Endothelial cell of umbilical vein (primary cell): Measurements from ENCODE around the gene NTRK2. TPM values are rescaled to one million over a fixed set of nuclear protein-coding genes. Genes with fewer than 3 reads are reported as not detected.

Experiments
- BruUV-seq: library from RNA; stranded (reverse); fragments of 400-500 nt; replicated peaks from 2 replicates; lab custom pipeline; 2021; lab: Mats Ljungman, UMichigan
- CTCF ChIA-PET: fragments of 300-600, 350-600 bp; sonication (Branson Sonifier 250); formaldehyde crosslinking; loops from one replicate; lab custom pipeline; 2021; ENCODE audit warnings: antibody characterized with exemption, inconsistent platforms; lab: Charles Lee
- POLR2A ChIA-PET: fragments of 300-600, 350-600 bp; sonication (Branson Sonifier 250); formaldehyde crosslinking; loops from one replicate; lab custom pipeline; 2021; ENCODE audit warnings: antibody characterized with exemption, inconsistent platforms; lab: Charles Lee
- DNase-seq: peaks from one replicate; pipeline ENCODE4 v3.0.0-alpha.2; 2011; ENCODE audit warnings: low read depth, low spot score
- FAIRE-seq: peaks from 2 replicates; lab custom pipeline; 2011; peaks lifted over from hg19 to GRCh38; lab: Jason Lieb, UNC
- H2AFZ ChIP-seq: 2 replicates; pipeline ENCODE4 v1.6.0; 2012; ENCODE audit warnings: low read depth, low read length, control low read depth, inconsistent platforms
- H3K27ac ChIP-seq: 2 replicates; pipeline ENCODE4 v1.5.1; 2011; ENCODE audit warnings: low read depth, mild to moderate bottlenecking, control low read depth, low read length, moderate library complexity; ENCODE audit not compliant: insufficient read depth
- H3K27me3 ChIP-seq, 2 experiments: 2 replicates each; pipeline versions ENCODE4 v1.6.0 to v1.6.1; 2011; ENCODE audit warnings: low read length in 2 of 2, mixed read lengths in 1 of 2; ENCODE audit not compliant: control insufficient read depth in 2 of 2, insufficient read depth in 2 of 2
- H3K36me3 ChIP-seq, 2 experiments: 2 replicates in 1 of 2; 3 replicates in 1 of 2; pipeline ENCODE4 v1.5.1; 2011; ENCODE audit warnings: low read length in 2 of 2, mild to moderate bottlenecking in 1 of 2, moderate library complexity in 1 of 2; ENCODE audit not compliant: control insufficient read depth in 2 of 2, insufficient read depth in 2 of 2; ENCODE audit errors: extremely low read depth in 1 of 2
- H3K4me1 ChIP-seq: 3 replicates; pipeline ENCODE4 v1.5.1; 2011; ENCODE audit warnings: mild to moderate bottlenecking, low read length; ENCODE audit not compliant: control insufficient read depth, insufficient read depth; ENCODE audit errors: extremely low read depth
- H3K4me2 ChIP-seq: 2 replicates; pipeline ENCODE4 v1.6.1; 2011; ENCODE audit warnings: low read length, control low read depth, mixed read lengths; ENCODE audit not compliant: insufficient read depth
- H3K4me3 ChIP-seq, 3 experiments: fragments of 200-600 bp in 1 of 3; sonication (generic), shearing (Covaris generic) in 1 of 3; replicated peaks in 1 of 3; 2 replicates each; pipeline ENCODE4 v1.5.1; 2011 to 2016; ENCODE audit warnings: control low read depth in 3 of 3, low read length in 3 of 3, mild to moderate bottlenecking in 2 of 3, inconsistent platforms in 1 of 3, low read depth in 1 of 3, moderate library complexity in 1 of 3; ENCODE audit not compliant: insufficient read depth in 1 of 3
- H3K79me2 ChIP-seq: 2 replicates; pipeline ENCODE4 v1.6.0; 2012; ENCODE audit warnings: low read length, inconsistent platforms; ENCODE audit not compliant: control insufficient read depth, insufficient read depth
- H3K9ac ChIP-seq: replicated peaks from 2 replicates; pipeline ENCODE3; 2011; ENCODE audit warnings: low read length, control low read depth; ENCODE audit not compliant: insufficient read depth; ENCODE audit errors: extremely low read depth
- H3K9me1 ChIP-seq: replicated peaks from 3 replicates; pipeline ENCODE4 v1.6.0; 2011; ENCODE audit warnings: mild to moderate bottlenecking, low read length; ENCODE audit not compliant: control insufficient read depth, insufficient read depth; ENCODE audit errors: extremely low read depth
- H3K9me3 ChIP-seq: replicated peaks from 2 replicates; pipeline ENCODE4 v1.5.1; 2012; ENCODE audit warnings: low read length, inconsistent platforms; ENCODE audit not compliant: control insufficient read depth, insufficient read depth
- H4K20me1 ChIP-seq: replicated peaks from 2 replicates; pipeline ENCODE3; 2011; ENCODE audit warnings: mild to moderate bottlenecking, low read length; ENCODE audit not compliant: control insufficient read depth, insufficient read depth; ENCODE audit errors: extremely low read depth
- EZH2 ChIP-seq: IDR thresholded peaks from 2 replicates; pipeline ENCODE4 v1.6.1; 2012; ENCODE audit warnings: borderline replicate concordance, low read depth, mild to moderate bottlenecking, moderate library complexity, low read length, inconsistent platforms; ENCODE audit not compliant: severe bottlenecking
- FOS ChIP-seq: IDR thresholded peaks from 2 replicates; pipeline ENCODE4 v1.6.1; 2011; ENCODE audit warnings: mild to moderate bottlenecking, low read length, moderate library complexity, borderline replicate concordance; ENCODE audit not compliant: insufficient read depth
- GATA2 ChIP-seq: IDR thresholded peaks from 2 replicates; pipeline ENCODE4 v1.7.0; 2011; ENCODE audit warnings: low read depth, mild to moderate bottlenecking, moderate library complexity, mixed read lengths, low read length; ENCODE audit not compliant: insufficient read length, insufficient read depth
- JUN ChIP-seq: IDR thresholded peaks from 2 replicates; pipeline ENCODE4 v1.6.1; 2011; ENCODE audit warnings: borderline replicate concordance, low read depth; ENCODE audit not compliant: insufficient read length, insufficient read depth
- MAX ChIP-seq: IDR thresholded peaks from 2 replicates; pipeline ENCODE4 v1.6.1; 2011; ENCODE audit not compliant: insufficient read depth, insufficient read length
- MYC ChIP-seq: IDR thresholded peaks from one replicate; pipeline ENCODE4 v1.6.1; 2011; ENCODE audit warnings: mild to moderate bottlenecking, low read depth, low read length
- POLR2A ChIP-seq: IDR thresholded peaks from 2 replicates; pipeline ENCODE4 v1.6.1; 2012; ENCODE audit warnings: low read depth, mild to moderate bottlenecking, control low read depth, low read length
- POLR2AphosphoS5 ChIP-seq: IDR thresholded peaks from 2 replicates; pipeline ENCODE4 v1.6.1; 2012; ENCODE audit warnings: low read depth, mild to moderate bottlenecking, control low read depth, low read length, moderate library complexity; ENCODE audit not compliant: insufficient read depth
- dilution Hi-C: fragments of 300-500 bp; cut with MboI; formaldehyde crosslinking; loops from one replicate; pipeline ENCODE4 v1.15.0; 2019; ENCODE audit warnings: low sequenced_read_pairs; ENCODE audit not compliant: extremely low pct_ligation_motif_present
- intact Hi-C: fragments of 100-400 bp; cut with micrococcal nuclease; formaldehyde crosslinking; loops from one replicate; pipeline ENCODE4 v1.10.0; 2022
- polyA plus RNA-seq, 4 experiments: library from polyadenylated mRNA; depleted of rRNA in 3 of 4; stranded (reverse) in 3 of 4; unstranded in 1 of 4; fragments of >200 nt; gene quantifications; 2 replicates each; pipeline versions ENCODE4 v1.2.1 to v1.2.3, GENCODE V29; 2011 to 2012; ENCODE audit warnings: missing spikeins in 1 of 4
- total RNA-seq: library from RNA; stranded (reverse); gene quantifications from 2 replicates; pipeline ENCODE4 v1.2.3, GENCODE V29; 2021
- TF ChIP-seq, protein P1 (sequence below), 2 donors: IDR thresholded peaks; 1 replicate in 1 of 2; 2 replicates in 1 of 2; pipeline ENCODE4 v1.5.1; 2011; ENCODE audit warnings: low read length in 2 of 2, mild to moderate bottlenecking in 2 of 2, moderate library complexity in 2 of 2, control low read depth in 1 of 2, inconsistent platforms in 1 of 2, low read depth in 1 of 2; ENCODE audit not compliant: insufficient read depth in 1 of 2; ENCODE audit errors: extremely low read depth in 1 of 2

The NTRK2 gene
- total and polyA plus RNA-seq, 2 donors (not counting 3 experiments of a cell fraction or from before 2014, with no cell fraction given), result 0.01 to 0.13 TPM

- intact Hi-C loops (no loop called here), dilution Hi-C loops (no loop called here)
- no TSS peak for BruUV-seq
- no peaks in the 10 kb centered on the region for H4K20me1 ChIP-seq
- TF ChIP-seq EZH2 (no peak), GATA2 (no peak), POLR2AphosphoS5 (no peak), JUN (no peak), MAX (no peak), POLR2A (no peak), FOS (no peak), MYC (no peak)
- TF ChIP-seq, protein P1, sequence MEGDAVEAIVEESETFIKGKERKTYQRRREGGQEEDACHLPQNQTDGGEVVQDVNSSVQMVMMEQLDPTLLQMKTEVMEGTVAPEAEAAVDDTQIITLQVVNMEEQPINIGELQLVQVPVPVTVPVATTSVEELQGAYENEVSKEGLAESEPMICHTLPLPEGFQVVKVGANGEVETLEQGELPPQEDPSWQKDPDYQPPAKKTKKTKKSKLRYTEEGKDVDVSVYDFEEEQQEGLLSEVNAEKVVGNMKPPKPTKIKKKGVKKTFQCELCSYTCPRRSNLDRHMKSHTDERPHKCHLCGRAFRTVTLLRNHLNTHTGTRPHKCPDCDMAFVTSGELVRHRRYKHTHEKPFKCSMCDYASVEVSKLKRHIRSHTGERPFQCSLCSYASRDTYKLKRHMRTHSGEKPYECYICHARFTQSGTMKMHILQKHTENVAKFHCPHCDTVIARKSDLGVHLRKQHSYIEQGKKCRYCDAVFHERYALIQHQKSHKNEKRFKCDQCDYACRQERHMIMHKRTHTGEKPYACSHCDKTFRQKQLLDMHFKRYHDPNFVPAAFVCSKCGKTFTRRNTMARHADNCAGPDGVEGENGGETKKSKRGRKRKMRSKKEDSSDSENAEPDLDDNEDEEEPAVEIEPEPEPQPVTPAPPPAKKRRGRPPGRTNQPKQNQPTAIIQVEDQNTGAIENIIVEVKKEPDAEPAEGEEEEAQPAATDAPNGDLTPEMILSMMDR (IDR thresholded peaks at IDR 0.05; ENCODE audit: extremely low read depth in 1 of 2, insufficient read depth in 1 of 2, low read depth in 1 of 2, low read length in 2 of 2), result no peak
- no peak overlapping the region for H3K27ac ChIP-seq
- H3K4me2 ChIP-seq, result no peak overlapping the region
- H3K9me3 ChIP-seq, result no peaks in the 10 kb centered on the region
- H3K27me3 ChIP-seq, result no peaks in the 10 kb centered on the region
- H3K9me1 ChIP-seq, result no peaks in the 10 kb centered on the region
- DNase-seq, result no peak
- ChIA-PET CTCF (no interaction called here), POLR2A (no interaction called here)
- no peaks in the 10 kb centered on the region for H3K36me3 ChIP-seq
- FAIRE-seq, result no peak
- H3K79me2 ChIP-seq, result no peaks in the 10 kb centered on the region
- H2AFZ ChIP-seq, result no peak overlapping the region
- no peak overlapping the region for H3K4me3 ChIP-seq
- no peaks in the 10 kb centered on the region for H3K4me1 ChIP-seq
- H3K9ac ChIP-seq, result no peak overlapping the region
These were observed 12.2 kb downstream of the NTRK2 start for GRCh38 chr9:84681516-84682285.
